K562 (cell line): ENCODE measurements around the gene UFL1. TPM values are rescaled to one million over a fixed set of nuclear protein-coding genes. Genes with fewer than 3 reads are reported as not detected.

ENCODE experiments used
- AFF4 ChIP-seq: sonication (generic); formaldehyde crosslinking; IDR thresholded peaks from 2 replicates; pipeline ENCODE4 v1.8.0; 2023; ENCODE audit warnings: mild to moderate bottlenecking, missing genetic modification reagents
- BCLAF1 ChIP-seq, 2 experiments: fragments of 450-650 bp in 1 of 2; IDR thresholded peaks; 2 replicates each; pipeline ENCODE4 v1.6.1; 2011 to 2017; ENCODE audit warnings: low read depth in 2 of 2, antibody characterized with exemption in 1 of 2, borderline replicate concordance in 1 of 2, low read length in 1 of 2, mild to moderate bottlenecking in 1 of 2, mixed read lengths in 1 of 2; ENCODE audit not compliant: control insufficient read depth in 1 of 2
- BHLHE40 ChIP-seq: IDR thresholded peaks from 2 replicates; pipeline ENCODE4 v1.6.1; 2011; ENCODE audit warnings: low read length, improper control_type of control experiment
- CGGBP1 ChIP-seq: fragments of 250-450 bp; sonication (Bioruptor Pico); IDR thresholded peaks from 2 replicates; pipeline ENCODE4 v1.9.0; 2021; ENCODE audit warnings: mild to moderate bottlenecking
- ETV6 ChIP-seq, 3 experiments: fragments of 150-350 bp in 1 of 3; sonication (generic) in 1 of 3; formaldehyde crosslinking in 1 of 3; IDR thresholded peaks; 2 replicates each; pipeline versions ENCODE4 v1.6.1 to v1.8.0; 2014 to 2022; ENCODE audit warnings: borderline replicate concordance in 2 of 3, low read depth in 2 of 3, antibody characterized with exemption in 1 of 3, low read length in 1 of 3, mild to moderate bottlenecking in 1 of 3, missing genetic modification reagents in 1 of 3
- HMGXB4 ChIP-seq: sonication (generic); formaldehyde crosslinking; IDR thresholded peaks from 2 replicates; pipeline ENCODE4 v1.8.1; 2023; ENCODE audit warnings: mild to moderate bottlenecking, missing genetic modification reagents
- HNRNPUL1 ChIP-seq: fragments of 200-400 bp; formaldehyde crosslinking; IDR thresholded peaks from 2 replicates; pipeline ENCODE4 v1.6.1; 2017; ENCODE audit warnings: low read length
- KAT7 ChIP-seq: sonication (generic); formaldehyde crosslinking; IDR thresholded peaks from 2 replicates; pipeline ENCODE4 v1.8.0; 2022; ENCODE audit warnings: missing genetic modification reagents, mild to moderate bottlenecking, borderline replicate concordance
- SMAD3 ChIP-seq: fragments of 450-650 bp; formaldehyde crosslinking; conservative IDR thresholded peaks from 2 replicates; pipeline ENCODE4 v1.4.0; 2020; ENCODE audit warnings: mild to moderate bottlenecking
- TCFL5 ChIP-seq: fragments of 250-450 bp; sonication (Bioruptor Pico); conservative IDR thresholded peaks from 2 replicates; pipeline ENCODE4 v1.6.1; 2021; ENCODE audit warnings: mild to moderate bottlenecking, moderate library complexity, matching md5 sums
- ZEB2 ChIP-seq: fragments of 450-650 bp; IDR thresholded peaks from 2 replicates; pipeline ENCODE4 v1.6.1; 2016
- ZNF124 ChIP-seq: sonication (generic); formaldehyde crosslinking; IDR thresholded peaks from 2 replicates; pipeline ENCODE4 v1.8.1; 2022; ENCODE audit warnings: missing genetic modification reagents
- ZNF175 ChIP-seq: fragments of 200-800 bp; sonication (Bioruptor generic); IDR thresholded peaks from 2 replicates; pipeline ENCODE4 v1.6.1; 2016; ENCODE audit warnings: low read depth, mild to moderate bottlenecking, missing genetic modification characterization, missing compliant biosample characterization
- ZNF41 ChIP-seq: fragments of 250-450 bp; sonication (Bioruptor Pico); conservative IDR thresholded peaks from 2 replicates; pipeline ENCODE4 v1.4.0; 2020; ENCODE audit warnings: mild to moderate bottlenecking
- ZNF436 ChIP-seq: fragments of 250-450, 450-650 bp; sonication (Bioruptor Pico); formaldehyde crosslinking; IDR thresholded peaks from 2 replicates; pipeline ENCODE4 v1.7.0; 2020; ENCODE audit warnings: mild to moderate bottlenecking
- ZNF57 ChIP-seq: fragments of 450-650 bp; formaldehyde crosslinking; IDR thresholded peaks from 2 replicates; pipeline ENCODE4 v1.4.0; 2020; ENCODE audit warnings: mild to moderate bottlenecking, moderate library complexity
- ZNF589 ChIP-seq: fragments of 200-800 bp; sonication (Bioruptor generic); IDR thresholded peaks from 2 replicates; pipeline ENCODE4 v1.6.1; 2016; ENCODE audit warnings: low read depth, missing genetic modification characterization, missing compliant biosample characterization
- polyA plus RNA-seq, 8 experiments: library from polyadenylated mRNA; depleted of rRNA in 4 of 8; stranded (reverse) in 5 of 8; unstranded in 3 of 8; fragments of >200 nt; fragmentation: Nextera tagmentation in 2 of 8; fragmentation: Illumina TruSeq in 1 of 8; extraction: Ambion mirVana in 2 of 8; extraction: Trizol in 1 of 8; gene quantifications; 2 replicates each; pipeline versions ENCODE4 v1.2.1 to v1.2.3, GENCODE V29; 2011 to 2014; ENCODE audit warnings: inconsistent platforms in 1 of 8, missing spikeins in 1 of 8
- total RNA-seq, 7 experiments: library from RNA; depleted of rRNA in 6 of 7; stranded (reverse); fragments of >200 nt in 6 of 7; fragmentation: Illumina TruSeq in 2 of 7; extraction: Trizol in 2 of 7; gene quantifications; 2 replicates each; pipeline versions ENCODE4 v1.2.1 to v1.2.3, GENCODE V29; 2011 to 2021; ENCODE audit warnings: low replicate concordance in 1 of 7

Gene UFL1
- total and polyA plus RNA-seq, 9 of the 15 experiments (the other 6 are each of a cell fraction or from before 2014, with no cell fraction given) = 10.9 to 23.1 (median 18.3) TPM

- no peak for TF ChIP-seq ZNF124 (CRISPR knock-in tag)
- no peak for TF ChIP-seq KAT7 (CRISPR knock-in tag)
- no peak for TF ChIP-seq AFF4 (CRISPR knock-in tag)
- no peak for TF ChIP-seq ETV6 (IDR thresholded peaks at IDR 0.05; ENCODE audit: borderline replicate concordance in 1 of 2, low read depth in 2 of 2, low read length in 1 of 2)
- TF ChIP-seq ETV6 (CRISPR knock-in tag; IDR thresholded peaks at IDR 0.05; ENCODE audit: borderline replicate concordance) = no peak
- TF ChIP-seq ZNF57 (CRISPR knock-in tag) = no peak
- peak; percentile 95 for TF ChIP-seq ZNF175 (CRISPR knock-in tag)
- TF ChIP-seq ZNF589 = peak; percentile 89
- TF ChIP-seq ZNF41 = peak; percentile 50; the same call in 1 of the 2 replicates
- 0 out of 2 replicates have a peak, but pooled peaks have one; percentile 57 for TF ChIP-seq SMAD3
- TF ChIP-seq ZNF436 (CRISPR knock-in tag) = no peak
- TF ChIP-seq BHLHE40 = no peak
- TF ChIP-seq ZEB2 = 0 out of 2 replicates have a peak, but pooled peaks have one; percentile 29
- no peak; the same call in 1 of the 2 replicates for TF ChIP-seq TCFL5 (CRISPR knock-in tag)
- no peak for TF ChIP-seq CGGBP1
- TF ChIP-seq BCLAF1 (IDR thresholded peaks at IDR 0.05; ENCODE audit: borderline replicate concordance in 1 of 2, control insufficient read depth in 1 of 2, low read depth in 2 of 2, low read length in 1 of 2) = no peak
- TF ChIP-seq HMGXB4 (CRISPR knock-in tag) = no peak
- TF ChIP-seq HNRNPUL1 = no peak
Observed at GRCh38 chr6:96520171-96521115, 1.2 kb upstream of the UFL1 start (continued).
